ENCODE measurements around the gene BAZ1A.

DNA sequence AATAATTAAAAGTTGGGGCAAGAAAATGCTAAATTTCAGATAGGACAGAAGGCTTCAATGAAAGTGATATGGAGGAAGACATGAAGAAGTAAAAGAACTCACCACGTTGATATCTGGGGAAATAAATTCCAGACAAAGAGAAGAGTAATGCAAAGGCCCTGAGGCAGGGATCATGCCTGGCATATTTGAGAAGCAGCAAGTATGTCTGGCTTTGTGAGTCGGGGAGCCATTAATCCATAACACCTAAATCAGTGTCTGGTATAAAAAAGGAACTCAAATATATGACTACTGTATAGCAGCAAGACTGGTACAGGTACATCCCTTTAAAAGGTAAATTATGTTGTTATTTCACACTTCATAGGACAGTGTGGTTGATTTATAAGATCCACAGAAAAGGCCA, 16.4 kb downstream of the BAZ1A start:
- TF ChIP-seq, protein P1, sequence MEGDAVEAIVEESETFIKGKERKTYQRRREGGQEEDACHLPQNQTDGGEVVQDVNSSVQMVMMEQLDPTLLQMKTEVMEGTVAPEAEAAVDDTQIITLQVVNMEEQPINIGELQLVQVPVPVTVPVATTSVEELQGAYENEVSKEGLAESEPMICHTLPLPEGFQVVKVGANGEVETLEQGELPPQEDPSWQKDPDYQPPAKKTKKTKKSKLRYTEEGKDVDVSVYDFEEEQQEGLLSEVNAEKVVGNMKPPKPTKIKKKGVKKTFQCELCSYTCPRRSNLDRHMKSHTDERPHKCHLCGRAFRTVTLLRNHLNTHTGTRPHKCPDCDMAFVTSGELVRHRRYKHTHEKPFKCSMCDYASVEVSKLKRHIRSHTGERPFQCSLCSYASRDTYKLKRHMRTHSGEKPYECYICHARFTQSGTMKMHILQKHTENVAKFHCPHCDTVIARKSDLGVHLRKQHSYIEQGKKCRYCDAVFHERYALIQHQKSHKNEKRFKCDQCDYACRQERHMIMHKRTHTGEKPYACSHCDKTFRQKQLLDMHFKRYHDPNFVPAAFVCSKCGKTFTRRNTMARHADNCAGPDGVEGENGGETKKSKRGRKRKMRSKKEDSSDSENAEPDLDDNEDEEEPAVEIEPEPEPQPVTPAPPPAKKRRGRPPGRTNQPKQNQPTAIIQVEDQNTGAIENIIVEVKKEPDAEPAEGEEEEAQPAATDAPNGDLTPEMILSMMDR (IDR thresholded peaks at IDR 0.05; ENCODE audit: low read depth, low read length, missing input control): no peak
- TF ChIP-seq TAF1 (conservative IDR thresholded peaks at IDR 0.05) (no peak), GABPA (IDR thresholded peaks at IDR 0.05 in 1 of 2, conservative IDR thresholded peaks at IDR 0.05 in 1 of 2) (no peak), HNF4A (conservative IDR thresholded peaks at IDR 0.05) (no peak)

All from liver (tissue), 3 donors.